Activated CD8-positive, alpha-beta T cell treated with anti-CD3 and anti-CD28 coated beads for 36 hours (primary cell): ENCODE measurements around the gene BCL11B. TPM values are rescaled to one million over a fixed set of nuclear protein-coding genes. Genes with fewer than 3 reads are reported as not detected.

ENCODE experiments used
- ATAC-seq: fragments of 200-7000 bp; cut with Tn5 transposase; one replicate; pipeline ENCODE4 v1.10.0; 2021; ENCODE audit warnings: mild to moderate bottlenecking, moderate library complexity
- CTCF ChIA-PET: fragments of 350-600 bp; sonication (Branson Sonifier 250); formaldehyde crosslinking; loops from one replicate; lab custom pipeline; 2021; ENCODE audit warnings: antibody characterized with exemption; lab: Charles Lee
- POLR2A ChIA-PET: fragments of 350-600 bp; sonication (Branson Sonifier 250); formaldehyde crosslinking; loops from one replicate; lab custom pipeline; 2021; ENCODE audit warnings: antibody characterized with exemption; lab: Charles Lee
- DNase-seq: peaks from one replicate; pipeline ENCODE4 v3.0.0-alpha.2; 2020
- H3K27ac Mint-ChIP-seq: one replicate; pipeline ENCODE4 v1.8.0; 2021; ENCODE audit warnings: mild to moderate bottlenecking, mixed read lengths
- H3K27me3 Mint-ChIP-seq: one replicate; pipeline ENCODE4 v1.8.0; 2021; ENCODE audit warnings: mixed read lengths
- H3K36me3 Mint-ChIP-seq: one replicate; pipeline ENCODE4 v1.8.0; 2021; ENCODE audit warnings: low read depth, mixed read lengths
- H3K4me1 Mint-ChIP-seq: one replicate; pipeline ENCODE4 v1.8.0; 2021; ENCODE audit warnings: low read depth, mixed read lengths
- H3K4me3 Mint-ChIP-seq: one replicate; pipeline ENCODE4 v1.8.0; 2021; ENCODE audit warnings: mild to moderate bottlenecking, moderate library complexity, mixed read lengths
- H3K9me3 Mint-ChIP-seq: one replicate; pipeline ENCODE4 v1.8.0; 2021; ENCODE audit warnings: mixed read lengths
- intact Hi-C: fragments of 100-400 bp; cut with micrococcal nuclease; formaldehyde crosslinking; loops from one replicate; pipeline ENCODE4 v1.10.0; 2022
- total RNA-seq, 2 experiments: library from RNA; stranded (reverse); gene quantifications; one replicate each; pipeline ENCODE4 v1.2.3, GENCODE V29; 2021
- TF ChIP-seq, protein P1 (sequence below): fragments of 200-600 bp; IDR thresholded peaks from one replicate; pipeline ENCODE4 v1.8.0; 2022; ENCODE audit warnings: antibody characterized with exemption, mild to moderate bottlenecking

The BCL11B gene
- total RNA-seq, 2 experiments from 2014 or later = 48.5 to 53.0 TPM

DNA sequence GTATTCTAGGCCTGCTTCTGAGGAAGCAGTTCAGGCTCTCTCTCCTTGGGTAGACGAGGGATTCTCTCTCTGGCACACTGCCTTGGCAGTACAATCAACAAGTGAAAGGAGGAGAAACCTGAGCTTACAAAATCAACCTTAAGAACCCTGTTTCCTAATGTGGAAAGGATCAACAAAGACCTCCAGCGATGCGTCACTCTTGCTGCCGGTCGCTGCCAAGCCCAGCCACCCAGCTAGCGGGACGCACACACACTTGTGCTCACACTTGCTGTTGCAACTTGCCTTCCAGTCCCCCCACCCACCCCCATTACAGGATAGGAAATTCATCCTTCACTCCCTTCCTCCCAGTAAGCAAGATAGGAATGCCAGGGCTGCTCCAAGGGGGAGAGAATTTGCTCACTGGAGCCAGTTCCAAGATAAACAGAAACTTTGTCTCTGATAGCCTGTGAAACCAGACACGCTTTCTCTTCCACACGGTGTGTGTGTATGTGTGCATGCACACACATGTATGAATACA is 144.3 kb downstream of the BCL11B start:
- no peak for DNase-seq
- intact Hi-C loops = no loop called here
- H3K9me3 Mint-ChIP-seq = no peaks in the 10 kb centered on the region

DNA sequence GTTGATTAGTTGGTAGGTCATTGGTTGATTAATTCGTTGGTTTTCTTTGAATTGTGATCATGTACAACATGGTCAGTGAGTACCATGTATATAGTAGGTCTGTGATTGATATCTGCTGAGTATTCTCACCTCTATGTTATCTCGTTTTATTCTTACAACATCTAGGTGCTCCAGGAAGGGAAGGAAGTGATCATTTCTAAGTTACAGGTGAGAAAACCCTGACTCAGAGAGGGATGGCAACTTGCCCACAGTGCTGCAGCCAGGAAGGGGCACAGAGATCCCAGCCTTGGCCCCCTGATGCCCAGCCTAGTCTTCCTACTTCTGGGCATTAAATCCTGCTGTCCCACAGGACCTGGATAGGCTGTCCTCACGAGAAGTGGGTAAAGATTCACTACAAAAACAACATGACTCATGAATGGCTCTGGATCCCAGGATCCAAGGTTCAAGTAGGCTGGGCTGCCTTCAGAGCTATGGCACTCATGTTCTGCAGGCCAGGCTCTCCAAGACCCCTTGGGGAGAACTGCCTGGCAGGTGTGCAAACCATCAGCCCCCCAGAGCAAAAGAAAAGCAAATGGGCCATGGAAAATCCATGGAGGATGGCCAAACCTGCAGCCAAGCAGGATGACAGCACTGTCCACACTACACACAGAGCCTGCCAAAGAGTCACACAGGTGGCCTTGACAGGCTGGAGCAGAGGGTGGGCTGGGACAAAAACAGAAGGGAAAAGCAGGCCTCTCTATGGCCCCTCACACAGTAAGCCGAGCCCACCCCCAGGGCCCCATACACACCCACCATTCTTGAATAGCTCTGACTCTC is 146.2 kb downstream of the BCL11B start:
- Mint-ChIP-seq H3K36me3 (no peaks in the 10 kb centered on the region), H3K27ac (no peak overlapping the region), H3K4me1 (peaks cover 10% of the 10 kb centered on the region), H3K9me3 (no peaks in the 10 kb centered on the region), H3K4me3 (no peak overlapping the region), H3K27me3 (no peaks in the 10 kb centered on the region)
- intact Hi-C loops = no loop called here
- ChIA-PET POLR2A (no interaction called here), CTCF (no interaction called here)
- TF ChIP-seq, protein P1, sequence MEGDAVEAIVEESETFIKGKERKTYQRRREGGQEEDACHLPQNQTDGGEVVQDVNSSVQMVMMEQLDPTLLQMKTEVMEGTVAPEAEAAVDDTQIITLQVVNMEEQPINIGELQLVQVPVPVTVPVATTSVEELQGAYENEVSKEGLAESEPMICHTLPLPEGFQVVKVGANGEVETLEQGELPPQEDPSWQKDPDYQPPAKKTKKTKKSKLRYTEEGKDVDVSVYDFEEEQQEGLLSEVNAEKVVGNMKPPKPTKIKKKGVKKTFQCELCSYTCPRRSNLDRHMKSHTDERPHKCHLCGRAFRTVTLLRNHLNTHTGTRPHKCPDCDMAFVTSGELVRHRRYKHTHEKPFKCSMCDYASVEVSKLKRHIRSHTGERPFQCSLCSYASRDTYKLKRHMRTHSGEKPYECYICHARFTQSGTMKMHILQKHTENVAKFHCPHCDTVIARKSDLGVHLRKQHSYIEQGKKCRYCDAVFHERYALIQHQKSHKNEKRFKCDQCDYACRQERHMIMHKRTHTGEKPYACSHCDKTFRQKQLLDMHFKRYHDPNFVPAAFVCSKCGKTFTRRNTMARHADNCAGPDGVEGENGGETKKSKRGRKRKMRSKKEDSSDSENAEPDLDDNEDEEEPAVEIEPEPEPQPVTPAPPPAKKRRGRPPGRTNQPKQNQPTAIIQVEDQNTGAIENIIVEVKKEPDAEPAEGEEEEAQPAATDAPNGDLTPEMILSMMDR = no peak
- no peak for DNase-seq
- no peak for ATAC-seq

More for the DNA sequence above, 144.3 kb downstream of the BCL11B start:
- H3K27ac Mint-ChIP-seq = no peak overlapping the region
- TF ChIP-seq, protein P1 = no peak
- no peak for ATAC-seq
- no peaks in the 10 kb centered on the region for H3K27me3 Mint-ChIP-seq
- no peak overlapping the region for H3K4me3 Mint-ChIP-seq
- no peaks in the 10 kb centered on the region for H3K36me3 Mint-ChIP-seq
- CTCF ChIA-PET = no interaction called here
- peaks cover 10% of the 10 kb centered on the region for H3K4me1 Mint-ChIP-seq
- POLR2A ChIA-PET = no interaction called here

DNA sequence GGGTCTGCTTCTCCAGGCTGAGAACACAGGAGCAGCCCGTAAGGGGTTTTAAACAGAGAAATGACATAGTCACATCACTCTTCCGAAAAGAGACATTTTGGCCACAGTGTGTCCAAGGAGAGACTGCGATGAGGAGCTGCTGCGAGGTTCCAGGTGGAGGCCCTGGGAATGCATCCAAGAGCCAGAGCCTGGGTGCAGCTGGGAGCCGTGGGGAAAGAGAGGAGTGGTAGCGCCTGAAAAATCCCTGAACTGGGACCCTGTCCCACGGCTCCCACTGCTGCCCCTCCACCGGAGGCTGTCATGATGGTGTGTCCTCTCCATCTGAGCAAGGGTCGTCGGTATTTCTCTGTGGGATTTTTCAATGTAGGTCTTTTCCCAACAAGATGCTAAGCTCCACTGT is 146.9 kb downstream of the BCL11B start:
- Mint-ChIP-seq H3K36me3 (no peaks in the 10 kb centered on the region), H3K9me3 (no peaks in the 10 kb centered on the region), H3K27ac (no peak overlapping the region), H3K4me1 (peaks cover 10% of the 10 kb centered on the region), H3K4me3 (no peak overlapping the region), H3K27me3 (no peaks in the 10 kb centered on the region)
- CTCF ChIA-PET = no interaction called here
- intact Hi-C loops = no loop called here
- TF ChIP-seq, protein P1 = no peak
- DNase-seq (no peak), ATAC-seq (no peak)
- POLR2A ChIA-PET = no interaction called here

DNA sequence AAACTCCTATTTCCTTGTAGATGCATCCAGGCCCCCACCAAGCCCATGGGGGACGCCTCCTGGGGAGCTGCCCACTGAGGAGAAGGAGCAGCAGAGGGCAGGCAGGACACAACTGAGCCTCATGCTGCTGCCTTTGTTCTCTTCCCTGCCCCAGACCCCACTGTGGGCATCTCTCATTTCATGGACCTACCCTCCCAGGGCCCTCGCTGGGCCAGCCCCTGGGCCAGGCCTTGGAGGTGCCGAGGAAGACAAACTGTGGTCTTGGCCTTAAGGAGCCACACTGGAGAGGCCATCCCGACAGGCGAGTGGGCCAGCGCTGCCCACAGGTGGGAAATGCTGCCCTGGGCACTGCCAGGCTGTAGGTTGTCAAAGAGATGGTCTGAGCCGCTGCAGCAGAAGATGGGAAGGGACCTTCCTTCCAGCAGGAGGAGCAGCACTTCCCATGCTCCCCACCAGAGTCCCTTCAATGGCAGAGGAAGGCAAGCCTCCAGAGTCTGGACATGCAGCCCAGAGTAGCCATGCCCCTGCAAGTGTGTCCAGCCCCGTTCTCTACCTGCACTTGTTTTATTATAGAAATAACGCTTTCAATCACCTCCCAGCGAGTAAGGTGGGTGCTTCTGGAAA is 147.4 kb downstream of the BCL11B start:
- TF ChIP-seq, protein P1 = no peak
- ChIA-PET POLR2A (no interaction called here), CTCF (no interaction called here)
- no peak for DNase-seq
- Mint-ChIP-seq H3K9me3 (no peaks in the 10 kb centered on the region), H3K36me3 (no peaks in the 10 kb centered on the region), H3K4me1 (peaks cover 9% of the 10 kb centered on the region), H3K27me3 (no peaks in the 10 kb centered on the region), H3K4me3 (no peak overlapping the region), H3K27ac (no peak overlapping the region)
- intact Hi-C loops = no loop called here
- ATAC-seq = no peak
